ENCODE results near the gene ZNF229. TPM values are rescaled to one million over a fixed set of nuclear protein-coding genes. Genes with fewer than 3 reads are reported as not detected.

Gene ZNF229
- total RNA-seq (2022; extraction: Qiagen RNA extraction; ENCODE audit: low read depth): 2.0 to 4.3 TPM (median 2.6 TPM) in 5 replicates

GRCh38 chr19:44447916-44448674 is at the start of gene ZNF229:
ZNF229 (minus strand) TSS chr19:44448472; CDS start chr19:44442847, 5,625 bp downstream.

DNA sequence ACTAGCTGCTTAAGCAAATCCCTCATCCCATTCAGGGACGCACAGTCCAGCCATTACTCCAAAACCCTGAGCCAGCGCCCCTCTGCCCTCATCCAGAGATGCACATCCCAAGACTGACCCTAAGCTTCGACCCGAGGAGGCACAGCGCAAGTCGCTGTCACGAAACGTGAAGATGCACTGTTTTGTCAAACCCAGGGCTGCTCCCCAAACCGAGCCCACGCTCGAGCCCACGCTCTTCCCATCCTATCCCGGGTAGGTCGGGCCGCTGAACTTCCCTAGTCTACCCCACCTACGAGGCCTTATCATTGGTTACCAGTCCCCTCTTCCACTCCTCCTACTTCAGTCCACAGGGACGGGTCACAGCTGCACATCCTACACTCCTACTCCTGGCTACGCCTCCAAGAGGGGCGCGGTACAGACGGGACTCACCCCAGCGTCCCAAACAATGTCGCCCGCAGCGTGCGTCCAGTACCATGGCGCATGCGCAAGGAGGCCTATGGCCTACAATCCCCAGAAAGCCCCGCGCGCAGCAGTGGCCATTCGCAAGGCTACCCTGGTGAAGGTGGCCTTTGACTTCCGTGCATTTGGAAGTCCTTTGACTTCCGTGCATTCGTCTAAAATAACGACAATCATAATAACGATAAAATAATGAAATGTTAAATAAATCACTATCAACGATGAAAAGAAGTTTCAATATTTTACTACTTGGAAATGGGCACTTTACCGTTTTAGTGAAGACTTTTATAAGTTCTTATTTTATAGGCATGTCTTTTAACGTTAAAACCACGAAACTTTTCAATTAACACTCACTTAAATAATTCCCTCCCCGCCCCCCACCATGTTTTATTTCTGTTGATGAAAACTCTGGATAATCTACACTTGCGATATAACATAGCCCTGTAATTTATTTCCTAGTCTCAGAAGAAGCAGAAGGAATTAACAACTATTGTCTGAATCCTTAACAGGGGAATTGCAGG is 46.8 kb downstream of the ZNF229 start, which contains the start of gene ZNF285:
TSS of gene ZNF285 (minus strand) at position 470 of the 977 bp plus-strand sequence. CDS start 4,395 bp downstream, outside the sequence.

Other genes with a start within 250 kb of the ZNF229 start
- gene ZNF227, start 235.9 kb downstream of the ZNF229 start, total RNA-seq (2022; extraction: Qiagen RNA extraction; ENCODE audit: low read depth): 10.7 to 12.9 TPM (median 11.0 TPM) in 5 replicates
- gene ZNF233, start 188.6 kb downstream of the ZNF229 start, total RNA-seq (2022; extraction: Qiagen RNA extraction; ENCODE audit: low read depth): 0.41 to 0.86 TPM (median 0.45 TPM) in 5 replicates
- gene ZNF235, start 143.4 kb downstream of the ZNF229 start, total RNA-seq (2022; extraction: Qiagen RNA extraction; ENCODE audit: low read depth): 2.4 to 4.1 TPM (median 3.1 TPM) in 5 replicates
- gene ZNF112, start 91.8 kb downstream of the ZNF229 start, total RNA-seq (2022; extraction: Qiagen RNA extraction; ENCODE audit: low read depth): 1.7 to 2.8 TPM (median 2.3 TPM) in 5 replicates
- 1.7 to 2.9 TPM (median 2.4 TPM) in 5 replicates for gene ZNF285, start 46.9 kb downstream of the ZNF229 start, total RNA-seq (2022; extraction: Qiagen RNA extraction; ENCODE audit: low read depth)
- 7.7 to 10.4 TPM (median 8.6 TPM) in 5 replicates for gene ZNF180, start 52.0 kb upstream of the ZNF229 start, total RNA-seq (2022; extraction: Qiagen RNA extraction; ENCODE audit: low read depth)
- 0.08 TPM in 1 of 5 replicates, not detected in the others for gene CEACAM20, start 81.2 kb upstream of the ZNF229 start, total RNA-seq (2022; extraction: Qiagen RNA extraction; ENCODE audit: low read depth)
- 0.31 to 0.59 TPM (median 0.38 TPM) in 5 replicates for gene IGSF23, start 165.1 kb upstream of the ZNF229 start, total RNA-seq (2022; extraction: Qiagen RNA extraction; ENCODE audit: low read depth)
- gene PVR, start 195.4 kb upstream of the ZNF229 start, total RNA-seq (2022; extraction: Qiagen RNA extraction; ENCODE audit: low read depth): 103 to 119 TPM (median 115 TPM) in 5 replicates
- gene CEACAM19, start 223.0 kb upstream of the ZNF229 start, total RNA-seq (2022; extraction: Qiagen RNA extraction; ENCODE audit: low read depth): 8.2 to 12.9 TPM (median 9.6 TPM) in 5 replicates